HEK293 (cell line): Measurements from ENCODE around the gene PPP1R18.
A peak's percentile ranks its signal among the peaks of the same experiment; 100 is the strongest.

Experiments
- CTCF ChIP-seq: fragments of 450-650 bp; formaldehyde crosslinking; IDR thresholded peaks from 2 replicates; pipeline ENCODE4 v1.5.1; 2016; ENCODE audit warnings: missing biosample characterization, missing genetic modification characterization
- REST ChIP-seq: fragments of 450-650 bp; formaldehyde crosslinking; IDR thresholded peaks from 2 replicates; pipeline ENCODE4 v1.5.1; 2016; ENCODE audit warnings: missing biosample characterization, missing genetic modification characterization
- TRIM28 ChIP-seq: IDR thresholded peaks from 2 replicates; pipeline ENCODE4 v1.6.1; 2011; ENCODE audit warnings: low read length, control low read depth, borderline replicate concordance
- ZBTB10 ChIP-seq: fragments of 450-650 bp; formaldehyde crosslinking; IDR thresholded peaks from 2 replicates; pipeline ENCODE4 v1.5.1; 2016; ENCODE audit warnings: missing biosample characterization, missing genetic modification characterization
- ZBTB49 ChIP-seq: fragments of 450-650 bp; formaldehyde crosslinking; IDR thresholded peaks from 2 replicates; pipeline ENCODE4 v1.5.1; 2016; ENCODE audit warnings: missing biosample characterization, missing genetic modification characterization, low read depth
- ZNF274 ChIP-seq, 2 experiments: fragments of 200-500 bp in 1 of 2; fragments of 450-650 bp in 1 of 2; sonication (Bioruptor generic) in 1 of 2; formaldehyde crosslinking in 1 of 2; IDR thresholded peaks; 2 replicates each; pipeline versions ENCODE4 v1.5.1 to v1.6.1; 2014 to 2016; ENCODE audit warnings: borderline replicate concordance in 1 of 2, inconsistent platforms in 1 of 2, low read length in 1 of 2, missing biosample characterization in 1 of 2, missing genetic modification characterization in 1 of 2
- ZNF302 ChIP-seq: fragments of 450-650 bp; formaldehyde crosslinking; IDR thresholded peaks from 2 replicates; pipeline ENCODE4 v1.5.1; 2016; ENCODE audit warnings: missing biosample characterization, missing genetic modification characterization, low read depth
- ZNF362 ChIP-seq: fragments of 450-650 bp; formaldehyde crosslinking; IDR thresholded peaks from 2 replicates; pipeline ENCODE4 v1.5.1; 2016; ENCODE audit warnings: missing biosample characterization, missing genetic modification characterization

GRCh38 chr6:30678964-30679726, 7.3 kb downstream of the PPP1R18 start:
- no peak for TF ChIP-seq ZBTB10 (tag by site-specific recombination)
- TF ChIP-seq CTCF (tag by site-specific recombination): peak; percentile 90
- no peak for TF ChIP-seq ZBTB49 (tag by site-specific recombination)
- no peak for TF ChIP-seq TRIM28
- no peak for TF ChIP-seq ZNF302 (tag by site-specific recombination)
- TF ChIP-seq ZNF274 (IDR thresholded peaks at IDR 0.05; ENCODE audit: low read length): no peak
- no peak for TF ChIP-seq ZNF274 (tag by site-specific recombination; IDR thresholded peaks at IDR 0.05; ENCODE audit: borderline replicate concordance)
- TF ChIP-seq REST (tag by site-specific recombination): no peak
- TF ChIP-seq ZNF362 (tag by site-specific recombination): no peak
